GM18508 (cell line): ENCODE data around the gene SPATA1.

Source experiments
- ATAC-seq: cut with Tn5 transposase; IDR thresholded peaks from one replicate; pipeline ENCODE4 v1.9.1; 2021; ENCODE audit warnings: moderate number of reproducible peaks; ENCODE audit not compliant: insufficient read depth, unreplicated experiment

The SPATA1 gene, protein sequence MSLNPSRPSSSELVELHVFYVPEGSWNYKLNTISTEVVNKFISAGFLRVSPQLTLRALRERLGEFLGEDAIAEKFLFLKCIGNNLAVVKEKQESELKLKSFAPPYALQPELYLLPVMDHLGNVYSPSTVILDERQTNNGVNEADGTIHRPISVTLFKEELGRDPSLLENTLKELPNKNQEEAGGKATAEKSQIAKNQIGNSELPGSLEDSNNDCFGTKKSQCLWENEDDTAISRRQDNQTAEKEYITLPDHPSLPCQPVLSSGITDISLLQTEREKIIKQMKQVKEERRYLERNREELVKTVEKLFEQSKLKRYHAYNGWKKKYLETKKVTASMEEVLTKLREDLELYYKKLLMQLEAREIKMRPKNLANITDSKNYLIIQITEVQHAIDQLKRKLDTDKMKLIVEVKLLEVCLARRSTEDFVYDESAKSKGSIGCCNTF

DNA sequence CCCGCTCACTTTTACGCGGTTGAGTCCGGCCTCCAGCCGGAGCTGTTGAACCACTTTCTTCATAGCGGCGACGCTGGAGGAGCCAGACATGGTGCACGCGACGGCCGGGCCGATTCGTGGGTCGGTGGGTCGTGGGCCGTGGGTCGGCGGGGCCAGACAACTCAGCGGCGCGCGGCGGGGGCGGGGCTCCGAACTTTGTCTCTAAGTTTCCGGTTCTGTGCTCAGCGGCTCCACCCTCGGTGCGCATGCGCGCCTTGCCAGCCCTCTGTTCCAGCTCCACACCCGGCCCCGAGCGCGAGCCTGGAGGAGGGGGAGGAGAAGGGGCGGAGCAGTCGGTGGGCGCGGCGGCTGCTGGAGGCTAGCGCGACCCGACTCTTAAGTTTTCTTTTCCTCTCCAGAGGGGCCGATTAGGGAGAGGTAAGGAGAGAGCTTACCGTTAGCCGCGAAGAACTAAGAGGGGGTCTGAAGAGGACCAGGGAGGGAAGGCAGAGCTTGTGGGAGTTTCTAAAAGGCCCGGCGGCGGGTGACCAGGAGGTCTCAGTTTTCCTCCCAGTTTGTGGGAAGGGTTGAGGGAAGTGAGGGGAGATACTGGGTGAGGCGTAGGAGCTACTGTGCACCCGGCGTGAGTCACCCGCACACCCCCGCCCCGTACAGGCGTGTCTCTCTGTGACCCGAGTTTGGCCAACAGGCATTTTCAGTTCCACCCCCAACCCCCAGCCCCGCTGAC, at the start of gene SPATA1, which contains the start of gene GNG5:
Gene SPATA1 (plus strand): TSS at position 385 of the 727 bp plus-strand sequence. CDS start 9,974 bp downstream, outside the sequence.
Gene GNG5 (minus strand): TSS at position 580 of the 727 bp plus-strand sequence. CDS start 490 bp downstream, at position 90.
- peak; percentile 68 for ATAC-seq

DNA sequence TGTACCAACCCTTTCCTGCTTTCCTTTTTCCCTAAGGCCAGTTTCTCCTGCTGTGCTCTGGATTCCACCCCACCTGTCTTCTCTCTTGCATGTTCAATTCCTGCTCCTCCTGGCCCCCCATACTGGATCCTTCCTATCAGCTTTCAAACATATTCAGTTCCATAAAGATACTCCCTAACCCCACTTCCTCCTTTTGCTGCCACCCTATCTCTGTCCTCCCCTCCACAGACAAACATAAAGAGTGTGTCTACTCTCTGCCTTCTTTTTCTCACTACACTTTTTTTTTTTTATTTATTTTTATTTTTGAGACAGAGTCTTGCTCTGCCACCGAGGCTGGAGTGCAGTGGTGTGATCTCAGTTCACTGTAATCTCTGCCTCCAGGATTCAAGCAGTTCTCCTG, 44.1 kb upstream of the SPATA1 start:
- no peak for ATAC-seq

DNA sequence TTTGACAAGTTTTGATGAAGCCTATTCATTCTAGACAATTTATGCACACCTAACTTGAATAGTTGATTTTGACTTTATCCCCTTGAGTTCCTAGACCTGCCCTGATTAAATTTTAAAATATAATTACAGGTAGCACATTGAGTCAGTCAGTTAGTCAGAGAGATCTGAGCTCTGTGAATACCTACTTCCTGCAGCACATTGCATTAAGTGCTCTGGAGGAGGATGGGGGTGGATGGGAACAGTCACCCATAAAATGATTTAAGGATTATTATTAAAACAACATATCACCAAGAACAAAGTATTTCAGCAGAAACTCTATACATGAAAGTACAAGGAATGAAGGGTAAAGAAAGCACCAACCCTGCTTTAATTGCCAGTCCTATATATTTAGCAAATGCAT, 38.9 kb upstream of the SPATA1 start:
- no peak for ATAC-seq

- ATAC-seq, result no peak
Measured at GRCh38 chr1:84476225-84476624, 30.0 kb upstream of the SPATA1 start.

DNA sequence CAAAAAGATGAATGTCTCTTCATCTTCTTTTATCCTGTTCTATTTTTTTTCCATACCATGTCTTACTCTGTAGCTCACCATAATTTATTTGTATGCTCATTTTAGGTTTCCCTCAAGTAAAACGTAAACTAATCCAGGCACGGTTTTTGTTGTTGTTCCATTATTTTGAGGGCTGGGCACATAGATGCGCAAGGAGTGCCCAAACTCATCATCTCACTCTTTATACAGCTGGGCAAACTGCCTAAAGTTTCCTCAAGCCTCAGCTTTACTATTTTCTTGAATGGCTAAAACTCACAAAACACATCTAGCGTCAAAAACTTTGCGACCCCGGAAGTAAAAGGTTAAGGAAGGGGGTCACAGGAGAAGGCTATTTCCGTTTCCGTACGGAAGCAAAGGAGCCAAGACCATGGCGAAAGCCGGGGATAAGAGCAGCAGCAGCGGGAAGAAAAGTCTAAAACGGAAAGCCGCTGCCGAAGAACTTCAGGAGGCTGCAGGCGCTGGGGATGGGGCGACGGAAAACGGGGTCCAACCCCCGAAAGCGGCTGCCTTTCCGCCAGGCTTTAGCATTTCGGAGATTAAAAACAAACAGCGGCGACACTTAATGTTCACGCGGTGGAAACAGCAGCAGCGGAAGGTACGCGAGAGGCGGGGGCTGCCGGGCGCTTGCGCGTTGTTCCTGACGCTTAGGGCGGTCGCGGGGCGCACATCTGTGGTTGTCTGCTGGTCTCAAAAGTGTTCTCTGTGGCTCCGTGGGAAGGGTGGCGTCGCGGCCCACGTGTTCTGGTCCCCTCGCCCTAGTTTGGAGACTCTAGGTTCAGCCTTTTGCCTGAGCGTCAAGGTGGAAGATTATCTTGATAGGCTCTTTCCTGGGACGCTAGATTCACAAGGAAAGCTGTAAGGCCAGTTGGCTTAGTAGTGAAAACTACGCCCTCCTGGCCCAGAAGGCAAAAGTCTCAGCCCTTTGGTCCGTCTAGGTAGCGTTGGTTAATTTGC, 27.0 kb upstream of the SPATA1 start, which contains the start of gene RPF1:
Gene RPF1 (plus strand): TSS at position 391 of the 993 bp plus-strand sequence. CDS start 16 bp downstream, at position 407.
- peak; percentile 83 for ATAC-seq

DNA sequence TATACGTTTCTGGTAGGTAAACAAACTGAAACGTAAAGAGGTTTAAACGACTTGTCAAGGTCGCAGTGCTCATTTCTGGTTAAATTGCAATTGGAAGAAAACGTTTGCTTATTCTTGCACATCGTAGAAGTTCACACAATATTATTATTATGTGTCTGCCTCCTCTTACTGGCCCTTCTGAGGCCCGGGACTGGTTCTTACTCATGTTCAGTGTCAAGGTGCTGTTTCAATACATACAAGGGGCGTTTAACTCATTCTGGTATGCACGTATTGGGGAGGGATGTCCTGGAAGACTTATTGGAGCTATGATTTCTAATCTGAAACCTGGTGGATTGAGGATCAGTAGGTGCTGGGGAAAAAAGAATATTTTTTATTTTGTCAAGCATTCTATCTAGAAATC, 26.2 kb upstream of the SPATA1 start:
- no peak for ATAC-seq

GRCh38 chr1:84480650-84481049, 25.5 kb upstream of the SPATA1 start:
- ATAC-seq, result no peak

- ATAC-seq, result no peak
Measured at GRCh38 chr1:84481317-84481716, 24.9 kb upstream of the SPATA1 start.

DNA sequence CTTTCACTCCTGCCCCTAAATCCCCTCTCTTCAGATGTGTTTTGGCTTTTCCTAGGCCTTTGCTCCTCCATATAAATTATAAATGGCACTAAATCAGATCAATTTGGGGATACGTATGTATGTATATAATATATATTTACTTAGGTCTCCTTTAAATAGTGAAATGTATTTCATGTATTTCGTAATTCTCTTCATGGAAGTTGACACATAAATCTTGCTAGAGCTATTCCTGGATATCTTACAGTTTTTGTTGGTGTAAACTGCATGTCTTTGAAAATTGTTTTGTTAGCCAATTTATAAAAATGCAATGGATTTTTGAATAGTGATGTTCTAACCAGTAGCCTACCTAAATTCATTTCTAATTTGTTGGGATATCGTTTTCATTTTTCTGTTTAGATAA, 18.1 kb upstream of the SPATA1 start:
- no peak for ATAC-seq

DNA sequence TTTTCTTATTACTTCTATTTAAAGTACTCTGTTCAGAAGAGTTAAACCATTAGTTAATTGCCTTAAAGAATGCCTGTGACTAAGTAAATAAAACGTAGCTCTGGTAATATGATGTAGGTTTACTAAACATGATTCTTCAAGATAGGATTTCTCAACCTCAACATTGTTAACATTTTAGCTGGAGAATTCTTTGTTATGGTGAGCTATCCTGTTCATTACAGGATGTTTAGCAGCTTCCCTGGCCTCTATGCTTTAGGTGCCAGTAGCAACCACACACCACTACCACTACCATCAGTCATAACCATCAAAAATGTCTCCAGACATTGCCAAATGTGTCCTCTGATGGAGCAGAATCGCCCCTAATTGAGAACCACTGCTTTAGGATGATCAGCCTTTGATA, 16.4 kb upstream of the SPATA1 start:
- ATAC-seq, result no peak

DNA sequence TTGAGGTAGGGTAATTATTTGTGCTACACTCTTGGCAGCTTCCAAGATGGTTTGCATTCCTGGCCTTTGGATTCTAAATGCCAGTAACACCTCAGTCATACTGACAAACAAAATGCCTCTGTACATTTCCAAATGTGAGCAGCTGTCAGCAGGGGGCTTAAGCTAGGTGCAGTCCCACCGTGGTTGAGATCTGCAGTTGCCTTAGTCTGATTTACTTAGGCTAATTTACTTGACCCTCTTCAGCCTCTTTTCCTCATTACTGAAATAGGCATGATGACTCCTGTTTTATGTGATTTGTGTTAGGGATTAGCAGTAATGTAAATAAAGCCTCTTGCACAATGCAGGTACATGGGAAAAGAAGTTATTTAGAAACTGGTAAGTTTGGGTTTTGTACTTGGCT, 13.5 kb upstream of the SPATA1 start:
- ATAC-seq, result no peak

- ATAC-seq, result no peak
Measured at GRCh38 chr1:84493747-84494146, 12.4 kb upstream of the SPATA1 start.

- ATAC-seq, result no peak
Measured at GRCh38 chr1:84496498-84496897, 9.7 kb upstream of the SPATA1 start.

GRCh38 chr1:84497631-84498275, 8.4 kb upstream of the SPATA1 start:
- ATAC-seq, result no peak

DNA sequence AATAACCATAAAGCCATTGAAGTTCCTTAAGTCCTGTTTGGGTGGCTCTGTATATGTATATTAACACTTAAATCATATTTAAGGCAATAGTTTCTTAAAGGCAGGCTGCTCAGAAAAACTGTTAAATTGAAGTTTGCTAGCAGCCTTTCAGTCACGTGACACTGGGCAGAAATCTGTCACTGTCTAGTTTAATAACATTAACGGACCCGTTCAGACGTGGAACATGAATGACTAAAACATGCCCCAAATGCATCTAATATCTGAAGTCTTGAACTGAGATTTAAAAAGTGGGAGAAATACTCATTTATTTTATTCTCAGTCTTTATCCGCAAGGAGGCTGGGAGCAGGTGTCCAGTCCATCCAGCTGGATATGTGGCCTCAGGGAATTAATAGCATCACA, 3.3 kb upstream of the SPATA1 start:
- no peak for ATAC-seq

DNA sequence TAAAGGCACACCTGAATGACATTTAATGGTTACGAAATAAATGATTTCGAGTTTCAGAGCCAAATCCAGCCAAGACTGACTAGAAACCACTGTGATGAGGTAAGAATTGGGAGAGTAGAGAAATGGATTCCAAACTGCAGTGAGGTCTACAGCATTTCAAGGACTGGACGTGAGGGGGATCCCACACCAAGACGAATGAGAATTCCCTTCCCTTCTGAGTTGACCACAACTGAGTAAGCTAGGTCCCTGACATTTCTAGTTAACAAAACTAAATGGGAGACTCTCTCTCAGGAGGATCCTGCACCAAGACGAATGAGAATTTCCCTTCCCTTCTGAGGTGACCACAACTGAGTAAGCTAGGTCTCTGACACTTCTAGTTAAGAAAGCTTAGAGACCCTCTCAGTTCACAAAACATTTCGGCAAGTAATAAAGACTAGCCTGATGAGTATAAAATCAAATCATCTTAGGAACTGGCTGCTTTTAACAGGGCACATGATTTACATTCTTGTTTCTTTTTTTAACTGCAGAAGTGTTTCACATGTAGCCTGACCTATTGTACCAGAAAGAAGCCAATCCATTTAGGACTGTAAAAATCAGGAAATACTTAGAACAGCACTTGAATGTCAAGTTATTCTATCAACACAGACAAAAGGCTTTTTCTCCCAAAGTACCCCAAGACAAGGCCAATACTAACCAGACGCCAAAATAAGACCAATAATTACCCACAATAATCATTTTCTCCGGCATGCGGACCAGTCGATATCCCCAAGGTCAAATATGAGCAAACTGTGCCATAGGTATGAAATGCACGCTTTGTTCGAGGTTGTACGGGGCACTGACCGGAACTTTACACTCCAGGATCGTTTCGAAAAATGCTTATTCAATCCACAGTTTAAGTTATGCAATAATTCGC, 1.4 kb upstream of the SPATA1 start:
- no peak for ATAC-seq

DNA sequence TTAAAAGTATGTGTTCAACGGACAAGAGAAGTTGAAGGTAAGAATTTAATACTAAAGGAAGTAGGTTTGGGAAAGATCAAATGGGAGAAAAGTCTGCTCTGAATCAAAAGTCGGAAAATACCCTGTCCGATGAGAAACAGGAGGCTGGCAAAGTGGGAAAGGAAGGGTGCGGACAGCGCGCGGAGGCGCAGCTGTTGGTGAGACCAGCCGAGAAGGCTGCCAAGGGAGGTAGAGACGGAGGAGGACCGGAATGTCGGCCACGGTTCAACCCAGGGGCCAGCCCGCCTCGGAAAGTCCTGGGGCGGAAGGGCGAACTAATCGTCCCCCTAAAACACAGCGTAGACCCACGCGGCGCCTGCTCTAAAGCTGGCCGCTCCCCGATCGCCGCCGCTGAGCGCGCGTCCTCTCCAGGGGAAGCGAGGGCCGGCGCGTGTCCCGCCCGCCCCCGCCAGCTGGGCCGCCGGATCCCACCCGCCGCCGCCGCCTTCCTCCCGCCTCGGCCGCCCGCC, 639 bp upstream of the SPATA1 start:
- ATAC-seq, result peak; percentile 7

GRCh38 chr1:84506729-84507453, 705 bp downstream of the SPATA1 start:
- no peak for ATAC-seq
